ENCODE measurements around the gene HOXB4. TPM values are rescaled to one million over a fixed set of nuclear protein-coding genes. Genes with fewer than 3 reads are reported as not detected.

Gene HOXB4
- total RNA-seq, 1 experiment from 2014 or later, result 1.7 TPM

DNA sequence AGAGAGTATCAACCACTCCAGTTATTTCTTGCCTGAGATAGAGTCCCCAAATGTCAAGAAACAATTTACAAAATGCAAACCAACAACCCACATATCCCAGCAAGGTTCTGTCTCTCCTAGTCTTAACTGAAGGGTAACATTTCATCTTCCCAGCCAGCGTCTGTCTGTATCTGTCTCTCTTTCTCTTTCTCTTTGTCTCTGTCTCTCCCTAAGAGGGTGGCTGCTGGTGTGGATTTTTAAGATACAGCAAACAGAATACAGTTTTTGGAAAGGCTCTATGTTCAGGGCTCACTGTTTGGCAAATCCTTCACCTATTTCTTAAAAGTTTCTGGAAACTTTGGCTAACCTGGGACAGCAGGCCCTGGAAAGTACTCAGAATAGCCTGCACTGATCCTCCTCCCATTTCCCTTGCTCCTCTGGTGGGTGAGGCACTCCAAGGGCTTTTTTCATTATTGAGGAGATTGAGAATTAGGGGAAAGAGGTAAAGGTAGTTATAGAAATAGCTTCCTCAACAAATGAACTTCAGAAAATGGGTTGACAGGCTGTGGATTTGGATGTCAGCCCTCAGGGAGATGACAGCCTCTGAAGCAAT lies 6.2 kb downstream of the HOXB4 start:
- DNase-seq (ENCODE audit: low read depth), result no peak

DNA sequence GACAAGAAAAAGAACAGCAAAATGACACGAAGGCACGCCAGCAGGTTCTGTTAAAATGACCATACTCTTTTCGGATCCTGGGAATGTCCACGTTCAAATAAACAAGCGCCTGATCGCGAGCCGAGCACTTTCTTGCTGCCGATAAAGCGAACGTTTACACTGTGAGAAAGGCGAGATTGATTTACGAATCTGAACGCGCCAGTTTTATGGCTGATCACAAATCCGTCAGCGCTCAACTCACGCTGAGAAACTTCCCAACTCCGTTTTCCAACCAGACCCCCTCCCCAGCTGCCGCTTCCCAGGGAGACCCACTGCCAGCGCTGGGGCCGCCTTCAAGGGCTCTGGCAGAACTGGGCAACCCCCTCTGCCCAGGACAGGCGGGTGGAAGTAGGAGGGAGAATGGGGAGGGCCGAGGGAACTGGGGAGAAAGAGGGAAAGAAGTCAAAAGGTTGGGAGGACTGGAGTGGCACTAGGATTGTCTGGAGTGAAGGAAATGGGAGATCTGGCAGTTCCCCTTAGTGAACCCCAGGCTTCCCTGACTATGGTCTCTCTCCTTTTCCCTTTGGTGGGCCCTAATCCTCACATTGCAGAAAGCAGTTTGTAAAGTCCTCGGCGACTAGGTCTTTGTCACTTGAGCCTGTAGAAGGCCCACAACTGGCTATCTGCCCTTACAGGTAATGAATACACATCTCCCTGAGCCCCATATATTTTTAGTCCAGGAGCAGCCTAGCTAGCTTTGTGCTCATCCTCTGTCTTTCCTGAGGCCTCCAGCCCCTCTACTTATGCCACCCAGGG lies 6.9 kb downstream of the HOXB4 start:
- no peak for DNase-seq (ENCODE audit: low read depth)

DNA sequence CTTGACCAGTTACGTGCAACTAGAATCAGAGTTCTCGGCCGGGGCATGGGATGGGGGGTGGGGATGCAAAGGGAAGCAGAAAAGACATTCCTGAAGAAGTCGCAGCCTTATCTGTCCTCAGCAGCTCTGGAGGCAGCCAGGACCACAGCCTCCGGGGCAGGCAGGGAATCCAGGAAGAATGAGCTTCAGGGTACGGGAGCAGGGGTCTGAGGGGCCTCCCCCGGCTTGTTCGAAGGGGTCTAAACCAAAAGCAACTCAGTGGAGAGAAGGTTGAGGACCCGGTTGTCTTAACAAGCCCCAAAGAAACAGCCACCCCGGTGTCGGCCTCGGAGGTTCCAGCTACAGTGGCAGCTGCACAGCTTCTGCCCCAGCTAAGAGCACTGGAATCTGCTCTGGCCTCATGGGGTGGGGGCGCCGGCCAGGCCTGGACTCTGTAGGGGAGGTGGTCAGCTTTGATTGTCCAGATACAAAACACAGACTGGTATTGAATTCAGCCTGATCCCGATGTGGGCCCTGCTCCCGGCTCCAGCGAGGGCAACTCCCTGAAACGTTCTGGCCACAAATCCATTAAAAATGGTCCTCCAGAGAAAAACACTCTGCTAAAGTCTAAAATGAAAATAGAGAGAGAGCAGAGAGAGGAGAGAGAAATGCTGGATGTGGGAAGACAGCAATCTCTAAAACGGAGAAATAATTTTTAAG lies 7.7 kb downstream of the HOXB4 start:
- DNase-seq (ENCODE audit: low read depth), result no peak

DNA sequence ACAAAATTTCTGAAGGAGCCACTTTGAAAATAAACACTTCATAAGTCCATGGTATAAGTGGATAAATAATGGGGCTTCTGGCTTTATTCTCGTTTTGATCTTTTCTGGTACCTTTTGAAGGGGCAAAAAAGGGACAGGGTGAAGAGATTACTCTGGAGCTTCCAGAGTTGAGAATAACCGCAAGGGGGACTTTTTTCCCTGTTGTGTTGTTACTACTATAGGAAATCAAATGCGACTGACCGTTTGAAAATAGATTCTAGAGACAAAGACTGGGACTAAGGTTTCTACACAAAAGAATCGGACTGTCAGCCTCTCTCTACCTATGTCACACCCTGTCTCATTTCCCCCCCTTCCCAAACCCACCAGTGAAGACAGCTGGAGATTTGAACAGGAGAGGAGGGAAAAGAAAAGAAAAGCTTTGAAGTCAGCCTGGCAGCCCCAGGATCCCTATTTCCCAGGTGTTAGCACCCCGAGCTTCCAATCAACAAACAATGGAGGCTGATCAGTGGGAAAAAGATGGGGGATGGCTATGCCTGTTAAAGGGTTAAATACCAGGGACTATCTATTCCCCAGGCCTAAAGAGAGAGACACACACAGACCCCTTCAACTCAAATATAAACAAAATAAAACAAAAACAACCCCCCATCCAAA lies 8.4 kb downstream of the HOXB4 start:
- DNase-seq (ENCODE audit: low read depth), result no peak

DNA sequence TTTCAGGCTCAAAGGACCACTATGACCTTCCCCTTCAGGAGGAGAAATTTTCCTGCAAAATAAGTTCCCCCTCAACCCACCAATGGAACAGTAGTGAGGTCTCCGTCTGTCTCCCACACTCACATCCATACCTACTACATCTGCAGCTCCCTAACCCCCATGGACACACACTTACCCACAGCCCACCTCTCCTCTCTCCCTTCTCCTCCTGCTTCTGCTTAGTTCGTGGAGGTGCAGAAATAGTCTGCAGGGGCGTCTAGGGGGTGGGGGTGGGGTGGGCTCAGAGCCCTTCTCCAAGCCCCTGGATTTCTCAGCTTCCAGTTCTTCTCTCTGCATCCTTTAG lies 8.9 kb downstream of the HOXB4 start:
- no peak for DNase-seq (ENCODE audit: low read depth)

DNA sequence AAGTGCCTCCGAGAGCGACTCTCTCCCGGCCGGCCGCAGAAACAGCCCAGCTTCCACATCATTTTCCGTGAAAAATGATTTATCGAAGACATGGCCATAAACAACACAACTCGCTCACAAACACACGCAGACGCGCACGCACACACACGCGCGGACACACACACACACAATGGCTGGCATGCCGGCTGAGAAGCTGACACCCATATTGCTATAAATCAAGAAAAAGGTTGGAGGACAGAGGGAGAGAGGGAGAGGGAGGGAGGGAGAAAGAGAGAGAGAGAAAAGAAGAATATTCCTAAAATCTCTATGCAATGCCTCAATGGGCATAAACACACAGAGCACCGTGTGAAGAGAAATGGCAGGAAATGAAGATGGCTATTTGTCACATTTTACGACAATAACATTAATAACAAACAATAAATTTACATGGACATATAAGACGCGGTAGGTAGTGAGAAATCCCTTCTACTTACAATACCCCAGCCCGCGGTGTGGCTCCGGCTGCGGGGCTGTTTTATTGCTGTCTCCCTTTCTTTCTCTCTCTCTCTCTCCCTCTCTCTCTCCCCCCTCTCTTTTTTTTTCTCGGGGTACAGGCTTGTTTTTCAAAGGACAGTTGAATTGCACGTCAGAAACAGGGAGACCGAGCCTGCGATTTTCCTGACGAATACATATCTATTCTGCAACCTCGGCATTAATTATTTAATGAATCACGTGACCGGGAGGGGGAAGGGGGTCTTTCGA lies 9.5 kb downstream of the HOXB4 start:
- DNase-seq (ENCODE audit: low read depth), result no peak

DNA sequence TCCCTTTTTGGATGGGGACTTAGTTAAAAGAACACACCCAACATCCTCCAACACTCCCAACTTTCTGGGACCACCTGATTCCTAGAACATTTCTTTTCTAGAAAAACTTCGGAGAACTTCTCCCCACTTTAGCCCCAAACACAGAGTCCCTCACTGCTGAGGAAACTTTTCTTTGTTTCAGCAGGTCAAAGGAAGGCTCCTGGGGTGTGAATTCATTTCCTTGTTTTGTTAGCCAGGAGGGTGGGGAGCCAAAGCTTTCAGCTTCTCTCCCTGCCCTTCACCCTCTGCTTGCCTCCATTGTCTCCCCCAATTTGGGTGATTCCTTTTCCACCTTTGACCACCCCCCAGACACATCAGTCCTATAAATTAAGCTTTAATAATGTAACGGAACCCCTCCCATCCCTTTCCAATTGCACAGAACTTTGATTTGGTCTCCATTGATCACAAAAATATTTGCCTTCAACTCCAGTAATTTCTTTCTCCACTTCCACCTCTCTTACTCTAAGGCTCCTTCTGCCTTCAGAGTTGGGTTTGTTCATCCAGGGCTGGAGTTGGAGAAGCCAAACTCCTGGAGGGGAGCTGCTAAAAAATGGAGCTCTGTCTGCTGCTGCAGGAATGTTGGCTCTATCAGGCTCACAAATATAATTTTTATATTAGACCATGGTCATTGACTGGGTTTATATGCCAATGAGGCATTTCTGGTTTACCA lies 10.3 kb downstream of the HOXB4 start:
- no peak for DNase-seq (ENCODE audit: low read depth)

DNA sequence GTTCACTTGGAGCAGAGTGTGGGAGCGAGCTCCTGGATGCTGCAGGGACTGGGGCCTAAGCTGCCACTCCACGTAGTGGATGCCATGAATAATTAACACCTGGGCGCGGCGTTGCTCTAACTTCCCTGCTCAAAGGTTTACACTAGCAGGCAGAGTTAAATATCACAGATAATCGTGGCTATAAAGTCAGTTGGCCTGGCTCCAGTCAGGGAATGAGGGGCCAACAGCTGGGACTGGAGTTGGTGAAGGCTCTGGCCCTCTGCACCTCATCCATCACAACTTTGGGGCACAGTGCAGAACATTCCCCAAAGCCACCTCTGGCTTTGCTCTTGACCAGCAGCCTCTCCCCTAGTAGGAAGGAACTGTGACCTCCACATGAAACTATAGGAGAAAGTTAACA lies 10.9 kb downstream of the HOXB4 start:
- no peak for DNase-seq (ENCODE audit: low read depth)

DNA sequence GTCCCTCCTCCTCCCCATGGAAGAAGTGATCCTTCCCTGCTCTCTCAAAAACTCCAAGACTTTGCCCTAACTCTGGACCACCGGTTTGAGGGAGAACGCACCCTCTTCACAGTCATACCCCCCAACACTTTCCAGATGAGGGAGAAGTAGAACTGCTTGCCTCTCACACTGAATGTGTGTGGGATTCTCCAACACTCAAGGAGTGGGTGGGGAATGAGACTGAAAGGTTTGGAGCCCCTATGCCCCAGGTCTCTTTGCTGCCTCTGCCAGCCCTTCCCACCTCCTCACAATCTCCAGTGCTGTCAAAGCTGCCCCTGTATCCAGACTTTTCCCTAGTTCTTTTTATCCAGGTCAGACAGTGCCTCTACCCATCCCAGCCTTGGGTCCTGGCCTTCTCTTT lies 11.4 kb downstream of the HOXB4 start:
- no peak for DNase-seq (ENCODE audit: low read depth)

DNA sequence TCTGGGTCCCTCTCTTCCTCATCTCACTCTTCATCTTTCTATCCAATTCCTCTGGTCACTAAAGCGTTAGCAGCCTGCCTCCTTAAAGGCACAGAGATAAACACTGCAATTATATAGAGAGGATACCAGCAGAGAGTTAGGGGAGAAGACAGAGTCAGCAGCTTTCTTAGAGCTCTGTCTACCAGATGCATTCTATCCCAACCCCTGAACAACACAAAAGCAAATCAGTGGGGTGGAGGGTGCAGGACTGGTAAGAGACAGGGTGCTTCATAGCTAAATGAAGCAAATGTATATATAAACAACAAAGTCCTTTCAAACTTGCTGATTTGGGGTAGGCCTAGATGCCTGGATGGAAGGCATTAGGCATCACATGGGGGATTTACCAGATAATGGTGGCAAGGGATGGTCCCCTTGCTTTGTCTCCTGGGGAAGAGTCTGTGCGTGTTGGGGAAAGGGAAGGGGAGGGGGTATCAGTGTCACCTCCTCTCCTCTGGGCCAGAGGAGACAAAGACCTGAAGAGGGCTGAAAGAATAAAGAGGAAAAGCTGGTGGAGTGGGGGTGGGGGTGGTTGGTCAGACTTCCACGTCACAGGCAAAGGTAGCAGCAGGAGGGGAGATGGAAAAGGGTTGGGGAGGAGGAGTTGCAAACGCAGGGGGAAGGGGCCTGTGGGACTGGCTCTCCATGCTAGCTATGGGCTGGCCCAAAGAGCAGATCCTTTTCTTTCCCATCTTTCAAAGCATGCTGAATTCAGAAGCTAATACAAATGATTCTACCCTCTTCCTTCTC lies 12.0 kb downstream of the HOXB4 start:
- DNase-seq (ENCODE audit: low read depth), result no peak

DNA sequence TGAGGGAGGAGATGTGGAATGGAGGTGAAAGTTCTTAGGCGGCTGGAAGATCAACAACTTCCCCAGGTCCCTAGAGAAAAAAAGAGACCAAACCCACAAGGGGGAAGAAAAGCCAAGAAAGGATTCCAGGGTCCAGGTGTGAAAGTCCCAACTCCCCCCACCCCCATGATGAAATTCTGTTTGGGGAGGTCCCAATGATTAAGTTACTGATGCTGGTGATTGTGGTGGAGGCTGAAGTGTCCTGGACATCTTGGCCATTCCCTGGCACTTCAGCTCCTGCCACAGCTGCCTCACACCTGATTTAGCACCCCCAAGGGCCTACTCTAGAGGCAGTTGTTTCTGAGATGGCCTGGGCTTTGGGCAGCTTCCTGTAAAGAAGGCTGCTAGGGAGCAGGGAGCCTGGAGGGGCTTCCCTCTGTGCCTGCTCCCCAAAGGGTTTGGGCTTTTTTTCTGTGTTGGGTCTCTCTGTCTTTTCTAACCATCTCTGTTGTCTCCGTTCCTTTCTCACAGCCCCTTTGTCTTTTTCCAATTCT lies 13.1 kb downstream of the HOXB4 start:
- DNase-seq (ENCODE audit: low read depth), result no peak

DNA sequence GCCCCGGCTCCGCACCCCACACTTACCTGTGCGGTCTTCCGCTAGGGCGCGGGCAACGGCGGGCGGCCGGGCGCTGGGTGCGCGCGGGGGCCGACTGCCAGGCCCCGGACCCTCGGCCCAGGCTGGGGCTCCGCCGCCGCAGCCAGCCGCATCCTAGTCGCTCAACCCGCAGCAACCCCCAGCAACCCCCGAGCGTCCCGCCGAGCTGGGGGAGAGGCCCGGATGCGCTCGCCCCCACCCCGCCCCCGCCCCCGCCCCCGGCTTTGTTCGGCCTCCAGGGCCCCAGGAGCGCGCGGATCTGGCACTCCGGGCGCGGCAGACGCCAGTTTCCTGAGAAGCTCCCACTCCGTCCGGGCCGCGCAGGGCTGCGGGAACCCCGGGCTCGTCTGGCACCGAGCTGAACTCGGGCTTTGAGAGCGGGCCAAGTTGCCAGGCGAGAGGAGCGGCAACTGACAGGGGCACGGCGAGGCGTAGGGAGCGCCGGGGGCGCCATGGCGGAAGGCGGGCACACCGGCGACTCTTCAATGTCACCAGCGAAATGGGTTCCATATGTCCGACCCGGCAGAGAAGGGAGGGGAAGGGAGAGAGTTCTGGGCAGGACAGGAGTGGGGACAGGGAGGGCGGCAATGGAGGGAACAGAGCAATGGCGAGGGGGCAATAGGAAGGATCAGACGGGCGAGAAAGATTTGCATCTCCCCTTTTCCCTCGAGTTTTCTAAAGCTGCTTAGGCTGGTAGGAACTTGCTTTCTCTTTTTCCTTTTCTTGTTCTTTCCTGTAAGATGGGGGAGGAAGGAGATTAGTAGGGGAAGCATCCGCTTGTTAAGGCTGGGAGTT lies 13.7 kb downstream of the HOXB4 start:
- DNase-seq (ENCODE audit: low read depth), result no peak

DNA sequence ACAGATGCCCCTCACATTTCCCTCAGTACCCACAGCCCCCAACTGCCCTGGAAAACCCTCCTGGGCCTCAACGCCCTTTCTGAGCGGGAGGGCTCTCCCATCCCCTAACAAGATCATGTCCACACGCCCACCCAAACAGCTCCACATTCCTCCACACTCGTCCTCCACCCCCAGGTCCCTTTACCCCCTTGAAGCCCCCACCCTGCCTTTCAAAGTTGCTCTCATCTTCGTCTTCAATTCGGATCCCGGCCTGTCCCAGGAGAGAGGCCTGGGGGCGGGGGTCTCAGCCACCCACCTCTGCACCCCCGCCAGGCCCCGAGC lies 14.3 kb downstream of the HOXB4 start:
- no peak for DNase-seq (ENCODE audit: low read depth)

DNA sequence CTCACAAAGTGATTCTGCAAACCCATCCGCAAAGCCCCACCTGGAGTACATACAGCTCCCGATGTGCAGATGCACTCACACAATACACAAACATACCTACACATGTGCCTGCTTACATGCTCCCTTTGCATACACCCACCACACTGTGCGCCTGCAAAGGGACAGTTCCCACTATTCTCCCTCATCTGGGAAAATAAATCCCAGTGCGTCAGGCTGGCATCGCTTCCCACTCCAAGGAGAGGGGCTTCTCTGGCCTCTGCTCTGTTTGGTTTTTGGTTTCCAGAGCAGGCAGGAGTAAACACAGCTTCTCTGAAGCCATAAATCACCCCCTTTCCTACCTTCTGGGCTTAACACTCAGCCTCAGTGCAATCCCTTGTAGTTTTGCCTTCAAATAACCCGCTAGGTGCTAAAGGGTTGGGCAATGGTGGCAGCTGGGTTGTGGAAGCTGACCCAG lies 14.7 kb downstream of the HOXB4 start:
- no peak for DNase-seq (ENCODE audit: low read depth)

DNA sequence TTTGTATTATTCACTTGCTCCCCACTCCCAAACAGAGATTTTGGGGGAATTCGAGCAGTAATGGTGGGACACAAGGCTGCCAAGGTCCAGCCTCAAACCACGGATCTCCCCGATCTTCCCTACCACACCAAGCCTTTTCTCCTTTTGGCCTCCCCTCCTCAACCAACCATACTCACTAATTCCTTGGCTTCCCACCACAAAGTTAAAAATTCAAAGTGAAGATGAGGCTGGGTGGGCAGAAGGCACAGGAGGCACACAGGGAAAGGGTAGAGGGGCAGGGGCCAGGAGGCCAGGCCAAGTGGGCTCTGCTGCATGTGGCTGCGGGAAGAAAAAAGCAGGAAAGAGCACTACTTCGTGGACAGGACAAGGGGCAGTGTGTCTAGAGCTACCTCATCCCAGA lies 15.2 kb downstream of the HOXB4 start:
- no peak for DNase-seq (ENCODE audit: low read depth)

DNA sequence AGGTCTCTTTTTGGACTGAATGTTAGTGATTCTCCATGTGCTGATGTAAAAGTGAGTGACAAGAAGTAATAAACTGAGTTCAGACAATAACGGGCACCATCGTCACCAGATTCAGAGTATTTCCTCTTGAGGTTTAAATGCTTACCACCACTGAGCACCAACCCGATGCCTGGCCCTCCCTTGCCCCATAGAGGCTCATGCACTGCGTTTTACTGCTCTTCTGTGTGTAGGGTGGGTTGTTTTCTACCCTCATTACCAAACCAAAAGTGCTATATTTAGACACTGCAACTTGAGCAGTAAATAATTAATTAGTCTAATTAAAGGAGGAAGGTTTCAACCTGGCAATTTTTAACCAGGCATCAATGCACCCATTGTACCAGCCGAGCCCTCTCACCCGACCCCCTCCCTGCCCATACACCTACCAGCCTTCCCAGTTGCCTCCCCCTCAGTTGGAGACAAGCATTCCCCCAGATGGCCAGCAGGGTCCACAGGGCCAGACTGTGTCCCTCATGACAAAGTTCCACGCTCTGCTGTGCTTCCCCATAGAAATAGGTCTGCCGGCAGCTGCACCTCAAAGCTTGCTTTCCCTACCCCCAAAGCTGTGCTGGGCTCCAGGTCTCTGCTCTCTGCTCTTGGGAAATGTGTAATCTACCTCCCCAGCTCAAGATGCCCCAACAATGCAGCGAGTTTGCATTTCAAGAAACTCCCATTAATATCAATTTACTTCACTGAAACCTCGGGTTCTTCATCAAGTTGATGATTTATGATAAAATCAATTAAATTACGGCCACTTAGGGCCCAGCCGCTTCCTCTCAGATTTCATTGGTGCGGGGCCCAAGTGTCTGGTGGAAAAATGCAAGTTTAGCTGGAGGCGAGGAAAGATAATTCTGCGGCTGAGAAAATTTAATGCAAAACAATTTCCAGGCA lies 16.0 kb downstream of the HOXB4 start:
- no peak for DNase-seq (ENCODE audit: low read depth)

DNA sequence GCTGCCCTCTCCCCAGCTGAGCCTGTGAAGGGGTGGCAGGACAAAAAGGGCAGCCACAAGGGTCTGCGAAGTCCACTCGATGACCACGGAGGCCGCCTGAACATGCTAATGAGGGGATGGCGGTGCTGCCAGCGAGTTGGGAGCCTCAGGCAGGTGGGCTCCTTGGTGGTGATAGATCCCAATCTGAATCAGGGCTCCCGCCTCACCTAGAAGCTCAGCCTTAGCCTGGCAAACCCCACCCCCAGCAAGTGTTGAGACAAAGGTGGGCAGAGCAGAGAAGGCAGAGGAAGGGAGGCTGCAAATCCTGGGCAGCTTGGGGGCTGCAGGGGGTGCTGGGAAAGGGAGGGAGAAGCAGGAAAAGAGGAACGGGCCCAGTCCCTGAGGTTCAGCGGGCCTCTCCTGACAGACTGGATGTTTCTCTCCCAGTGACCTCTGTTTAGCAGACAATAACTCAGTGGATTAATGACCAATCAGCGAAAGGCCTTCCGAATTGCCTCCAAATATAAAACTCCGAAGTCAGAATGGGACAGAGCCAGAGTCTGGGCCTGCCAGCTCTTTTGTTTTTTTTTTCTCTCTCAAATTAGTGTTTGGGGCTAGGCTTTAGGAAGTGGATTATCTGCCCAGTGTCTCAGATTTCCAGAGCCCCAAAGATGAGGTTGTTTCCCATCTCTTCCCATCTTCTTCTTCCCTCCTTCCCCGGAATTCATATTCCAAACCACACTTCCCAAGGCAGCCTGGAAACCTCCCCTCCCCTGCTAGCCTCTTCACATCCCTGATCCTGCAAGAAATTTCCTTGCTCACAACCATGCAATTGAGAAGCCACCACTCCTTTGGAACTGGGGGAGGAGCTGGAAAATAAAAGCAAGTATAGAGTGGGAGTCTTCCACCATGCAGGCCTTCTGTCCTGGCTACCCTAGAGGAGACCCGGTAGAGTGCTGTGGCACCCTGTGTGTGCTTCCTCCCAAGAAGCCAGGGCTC lies 18.0 kb downstream of the HOXB4 start:
- no peak for DNase-seq (ENCODE audit: low read depth)
